ENCODE data around the gene EXTL1. TPM values are rescaled to one million over a fixed set of nuclear protein-coding genes. Genes with fewer than 3 reads are reported as not detected.

EXTL1 gene
- total and polyA plus RNA-seq, 10 of the 15 experiments (the other 5 are each of a cell fraction or from before 2014, with no cell fraction given) = not detected

GRCh38 chr1:26064553-26064952, 43.0 kb downstream of the EXTL1 start:
- H2AFZ ChIP-seq (ENCODE audit: control insufficient read depth, low read depth, low read length) = no peak overlapping the region
- H3K9me3 ChIP-seq (replicated peaks; ENCODE audit: control insufficient read depth, insufficient read depth, low read length) = no peaks in the 10 kb centered on the region
- DNase-seq (ENCODE audit: low read depth, low spot score) (no peak), FAIRE-seq (no peak), ATAC-seq (no peak)
- H3K4me2 ChIP-seq (ENCODE audit: control insufficient read depth, insufficient read depth) = no peak overlapping the region
- peaks cover 0 to 9% of the 10 kb centered on the region in 2 experiments; a peak in 3 of 4 replicates for H3K27me3 ChIP-seq (replicated peaks in 1 of 2; ENCODE audit: control insufficient read depth in 2 of 2, insufficient read depth in 2 of 2, low read length in 1 of 2)
- no peaks in the 10 kb centered on the region for H4K20me1 ChIP-seq (ENCODE audit: control insufficient read depth, insufficient read depth)
- intact Hi-C loops (cut with micrococcal nuclease; ENCODE audit: unreplicated experiment) = no loop called here
- RAD21 ChIA-PET (ENCODE audit: unreplicated experiment) = no interaction called here
- H3K4me3 ChIP-seq = no peak overlapping the region
- SMC1A ChIA-PET (ENCODE audit: uncharacterized antibody, unreplicated experiment) = no interaction called here
- H3K79me2 ChIP-seq (ENCODE audit: control insufficient read depth, insufficient read depth, low read length) = no peaks in the 10 kb centered on the region
- in situ Hi-C loops (cut with MboI) = no loop called here
- H3K27ac ChIP-seq (ENCODE audit: control insufficient read depth, insufficient read depth) = no peak overlapping the region
- H3K36me3 ChIP-seq (ENCODE audit: control insufficient read depth in 2 of 2, insufficient read depth in 2 of 2, low read length in 1 of 2) = no peaks in the 10 kb centered on the region
- WGBS (ENCODE audit: insufficient coverage, insufficient replicate concordance, low lambda C conversion rate, missing lambda C conversion rate) = 33% methylated on average over 3 of the region's 3 CpGs
- no peaks in the 10 kb centered on the region for H3K4me1 ChIP-seq (ENCODE audit: control insufficient read depth, insufficient read depth, low read length)
- no peak for TF ChIP-seq DPF2 (IDR thresholded peaks at IDR 0.05)
- TF ChIP-seq POLR2A (IDR thresholded peaks at IDR 0.05; ENCODE audit: low read depth, low read length) = no peak
- TF ChIP-seq MEF2A (IDR thresholded peaks at IDR 0.05; ENCODE audit: insufficient read depth, low read depth, low read length) = no peak
- TF ChIP-seq CBX5 (IDR thresholded peaks at IDR 0.05; ENCODE audit: low read depth) = no peak
- TF ChIP-seq PBX3 (IDR thresholded peaks at IDR 0.05; ENCODE audit: insufficient replicate concordance, low read depth, low read length) = no peak
- TF ChIP-seq HDAC6 (IDR thresholded peaks at IDR 0.05; ENCODE audit: unreplicated experiment) = no peak
- POLR2A ChIA-PET = no interaction called here
- CTCF ChIA-PET = interaction anchor here (0.5 kb wide), 1 partner anchor 82 kb away, joined by 3 read pairs; no protein-coding TSS in a partner anchor
- H3K9ac ChIP-seq (ENCODE audit: control insufficient read depth, insufficient read depth, low read length) = no peak overlapping the region
- BruUV-seq (replicated peaks) = no TSS peak

GRCh38 chr1:26066160-26066559, 44.6 kb downstream of the EXTL1 start:
- Histone ChIP-seq H3K27me3 (replicated peaks in 1 of 2; ENCODE audit: control insufficient read depth in 2 of 2, insufficient read depth in 2 of 2, low read length in 1 of 2) (peaks cover 0 to 9% of the 10 kb centered on the region in 2 experiments; a peak in 3 of 4 replicates), H3K79me2 (ENCODE audit: control insufficient read depth, insufficient read depth, low read length) (no peaks in the 10 kb centered on the region), H3K4me1 (ENCODE audit: control insufficient read depth, insufficient read depth, low read length) (no peaks in the 10 kb centered on the region), H3K9me3 (replicated peaks; ENCODE audit: control insufficient read depth, insufficient read depth, low read length) (no peaks in the 10 kb centered on the region), H3K36me3 (ENCODE audit: control insufficient read depth in 2 of 2, insufficient read depth in 2 of 2, low read length in 1 of 2) (no peaks in the 10 kb centered on the region), H2AFZ (ENCODE audit: control insufficient read depth, low read depth, low read length) (no peak overlapping the region), H3K4me3 (no peak overlapping the region), H4K20me1 (ENCODE audit: control insufficient read depth, insufficient read depth) (no peaks in the 10 kb centered on the region), H3K9ac (ENCODE audit: control insufficient read depth, insufficient read depth, low read length) (no peak overlapping the region), H3K27ac (ENCODE audit: control insufficient read depth, insufficient read depth) (no peak overlapping the region), H3K4me2 (ENCODE audit: control insufficient read depth, insufficient read depth) (no peak overlapping the region)
- in situ Hi-C loops (cut with MboI) = no loop called here
- CTCF ChIA-PET = interaction anchor here (0.8 to 1.6 kb wide), 2 partner anchors 21 to 79 kb away, joined by 4 to 6 read pairs; no protein-coding TSS in a partner anchor
- TF ChIP-seq NFIC (IDR thresholded peaks at IDR 0.05; ENCODE audit: low read depth, low read length) (no peak), FOS (IDR thresholded peaks at IDR 0.05; ENCODE audit: borderline replicate concordance, extremely low read depth, insufficient read length) (no peak), ETV6 (conservative IDR thresholded peaks at IDR 0.05 in 1 of 2, IDR thresholded peaks at IDR 0.05 in 1 of 2; ENCODE audit: borderline replicate concordance in 1 of 2, low read depth in 1 of 2) (no peak)
- SMC1A ChIA-PET (ENCODE audit: uncharacterized antibody, unreplicated experiment) = interaction anchor here (1.2 kb wide), 1 partner anchor 39 kb away, joined by 3 read pairs; no protein-coding TSS in a partner anchor
- FAIRE-seq (no peak), ATAC-seq (no peak), DNase-seq (ENCODE audit: low read depth, low spot score) (no peak)
- intact Hi-C loops (cut with micrococcal nuclease; ENCODE audit: unreplicated experiment) = no loop called here
- RAD21 ChIA-PET (ENCODE audit: unreplicated experiment) = no interaction called here
- WGBS (ENCODE audit: insufficient coverage, insufficient replicate concordance, low lambda C conversion rate, missing lambda C conversion rate) = 31% methylated on average over 15 of the region's 15 CpGs
- POLR2A ChIA-PET = no interaction called here
- BruUV-seq (replicated peaks) = no TSS peak

Measured in GM12878 (cell line).